ENCODE data around the gene AREG.

DNA sequence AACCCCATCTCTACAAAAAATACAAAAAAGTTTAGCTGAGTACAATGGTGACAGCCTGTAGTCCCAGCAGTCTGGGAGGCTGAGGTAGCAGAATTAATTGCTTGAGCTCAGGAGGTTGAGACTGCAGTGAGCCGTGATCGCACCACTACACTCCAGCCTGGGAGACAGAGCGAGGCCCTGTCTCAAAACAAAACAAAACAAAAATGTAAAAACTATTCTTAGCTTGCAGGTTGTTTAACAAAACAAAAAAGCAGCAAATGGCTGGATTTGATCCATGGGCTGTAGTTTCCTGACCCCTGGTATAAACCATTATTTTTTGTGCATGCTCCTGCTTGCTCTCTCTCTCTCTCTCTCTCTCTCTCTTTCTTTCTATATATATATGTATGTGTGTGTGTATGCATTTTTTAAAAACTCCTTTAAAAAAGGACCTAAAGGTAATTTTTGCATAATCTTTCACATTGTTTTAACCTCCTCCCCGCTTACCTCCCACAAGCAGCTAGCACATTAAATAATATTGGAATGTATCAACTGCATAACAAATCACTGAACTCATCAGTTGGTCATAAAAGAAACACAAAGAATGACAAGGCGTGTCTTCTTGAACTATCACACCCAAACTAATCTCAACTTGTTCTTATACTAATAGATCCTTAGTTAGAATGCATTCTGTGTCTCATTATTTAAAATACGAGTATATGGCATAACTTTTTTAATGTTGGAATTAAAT lies 4.8 kb downstream of the AREG start:
- TF ChIP-seq, protein P1, sequence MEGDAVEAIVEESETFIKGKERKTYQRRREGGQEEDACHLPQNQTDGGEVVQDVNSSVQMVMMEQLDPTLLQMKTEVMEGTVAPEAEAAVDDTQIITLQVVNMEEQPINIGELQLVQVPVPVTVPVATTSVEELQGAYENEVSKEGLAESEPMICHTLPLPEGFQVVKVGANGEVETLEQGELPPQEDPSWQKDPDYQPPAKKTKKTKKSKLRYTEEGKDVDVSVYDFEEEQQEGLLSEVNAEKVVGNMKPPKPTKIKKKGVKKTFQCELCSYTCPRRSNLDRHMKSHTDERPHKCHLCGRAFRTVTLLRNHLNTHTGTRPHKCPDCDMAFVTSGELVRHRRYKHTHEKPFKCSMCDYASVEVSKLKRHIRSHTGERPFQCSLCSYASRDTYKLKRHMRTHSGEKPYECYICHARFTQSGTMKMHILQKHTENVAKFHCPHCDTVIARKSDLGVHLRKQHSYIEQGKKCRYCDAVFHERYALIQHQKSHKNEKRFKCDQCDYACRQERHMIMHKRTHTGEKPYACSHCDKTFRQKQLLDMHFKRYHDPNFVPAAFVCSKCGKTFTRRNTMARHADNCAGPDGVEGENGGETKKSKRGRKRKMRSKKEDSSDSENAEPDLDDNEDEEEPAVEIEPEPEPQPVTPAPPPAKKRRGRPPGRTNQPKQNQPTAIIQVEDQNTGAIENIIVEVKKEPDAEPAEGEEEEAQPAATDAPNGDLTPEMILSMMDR (IDR thresholded peaks at IDR 0.05; ENCODE audit: poor library complexity) = no peak
- TF ChIP-seq EZH2 (IDR thresholded peaks at IDR 0.05; ENCODE audit: borderline replicate concordance) = no peak
